Endothelial cell of umbilical vein (primary cell): ENCODE data around the gene C8B. TPM values are rescaled to one million over a fixed set of nuclear protein-coding genes. Genes with fewer than 3 reads are reported as not detected.

ENCODE experiments used
- BruUV-seq: library from RNA; stranded (reverse); fragments of 400-500 nt; replicated peaks from 2 replicates; lab custom pipeline; 2021; lab: Mats Ljungman, UMichigan
- CTCF ChIA-PET: fragments of 300-600, 350-600 bp; sonication (Branson Sonifier 250); formaldehyde crosslinking; loops from one replicate; lab custom pipeline; 2021; ENCODE audit warnings: antibody characterized with exemption, inconsistent platforms; lab: Charles Lee
- POLR2A ChIA-PET: fragments of 300-600, 350-600 bp; sonication (Branson Sonifier 250); formaldehyde crosslinking; loops from one replicate; lab custom pipeline; 2021; ENCODE audit warnings: antibody characterized with exemption, inconsistent platforms; lab: Charles Lee
- DNase-seq: peaks from one replicate; pipeline ENCODE4 v3.0.0-alpha.2; 2011; ENCODE audit warnings: low read depth, low spot score
- FAIRE-seq: peaks from 2 replicates; lab custom pipeline; 2011; peaks lifted over from hg19 to GRCh38; lab: Jason Lieb, UNC
- H2AFZ ChIP-seq: 2 replicates; pipeline ENCODE4 v1.6.0; 2012; ENCODE audit warnings: low read depth, low read length, control low read depth, inconsistent platforms
- H3K27ac ChIP-seq: 2 replicates; pipeline ENCODE4 v1.5.1; 2011; ENCODE audit warnings: low read depth, mild to moderate bottlenecking, control low read depth, low read length, moderate library complexity; ENCODE audit not compliant: insufficient read depth
- H3K27me3 ChIP-seq, 2 experiments: 2 replicates each; pipeline versions ENCODE4 v1.6.0 to v1.6.1; 2011; ENCODE audit warnings: low read length in 2 of 2, mixed read lengths in 1 of 2; ENCODE audit not compliant: control insufficient read depth in 2 of 2, insufficient read depth in 2 of 2
- H3K36me3 ChIP-seq, 2 experiments: 2 replicates in 1 of 2; 3 replicates in 1 of 2; pipeline ENCODE4 v1.5.1; 2011; ENCODE audit warnings: low read length in 2 of 2, mild to moderate bottlenecking in 1 of 2, moderate library complexity in 1 of 2; ENCODE audit not compliant: control insufficient read depth in 2 of 2, insufficient read depth in 2 of 2; ENCODE audit errors: extremely low read depth in 1 of 2
- H3K4me1 ChIP-seq: 3 replicates; pipeline ENCODE4 v1.5.1; 2011; ENCODE audit warnings: mild to moderate bottlenecking, low read length; ENCODE audit not compliant: control insufficient read depth, insufficient read depth; ENCODE audit errors: extremely low read depth
- H3K4me2 ChIP-seq: 2 replicates; pipeline ENCODE4 v1.6.1; 2011; ENCODE audit warnings: low read length, control low read depth, mixed read lengths; ENCODE audit not compliant: insufficient read depth
- H3K4me3 ChIP-seq, 3 experiments: fragments of 200-600 bp in 1 of 3; sonication (generic), shearing (Covaris generic) in 1 of 3; replicated peaks in 1 of 3; 2 replicates each; pipeline ENCODE4 v1.5.1; 2011 to 2016; ENCODE audit warnings: control low read depth in 3 of 3, low read length in 3 of 3, mild to moderate bottlenecking in 2 of 3, inconsistent platforms in 1 of 3, low read depth in 1 of 3, moderate library complexity in 1 of 3; ENCODE audit not compliant: insufficient read depth in 1 of 3
- H3K79me2 ChIP-seq: 2 replicates; pipeline ENCODE4 v1.6.0; 2012; ENCODE audit warnings: low read length, inconsistent platforms; ENCODE audit not compliant: control insufficient read depth, insufficient read depth
- H3K9ac ChIP-seq: replicated peaks from 2 replicates; pipeline ENCODE3; 2011; ENCODE audit warnings: low read length, control low read depth; ENCODE audit not compliant: insufficient read depth; ENCODE audit errors: extremely low read depth
- H3K9me1 ChIP-seq: replicated peaks from 3 replicates; pipeline ENCODE4 v1.6.0; 2011; ENCODE audit warnings: mild to moderate bottlenecking, low read length; ENCODE audit not compliant: control insufficient read depth, insufficient read depth; ENCODE audit errors: extremely low read depth
- H3K9me3 ChIP-seq: replicated peaks from 2 replicates; pipeline ENCODE4 v1.5.1; 2012; ENCODE audit warnings: low read length, inconsistent platforms; ENCODE audit not compliant: control insufficient read depth, insufficient read depth
- H4K20me1 ChIP-seq: replicated peaks from 2 replicates; pipeline ENCODE3; 2011; ENCODE audit warnings: mild to moderate bottlenecking, low read length; ENCODE audit not compliant: control insufficient read depth, insufficient read depth; ENCODE audit errors: extremely low read depth
- EZH2 ChIP-seq: IDR thresholded peaks from 2 replicates; pipeline ENCODE4 v1.6.1; 2012; ENCODE audit warnings: borderline replicate concordance, low read depth, mild to moderate bottlenecking, moderate library complexity, low read length, inconsistent platforms; ENCODE audit not compliant: severe bottlenecking
- FOS ChIP-seq: IDR thresholded peaks from 2 replicates; pipeline ENCODE4 v1.6.1; 2011; ENCODE audit warnings: mild to moderate bottlenecking, low read length, moderate library complexity, borderline replicate concordance; ENCODE audit not compliant: insufficient read depth
- GATA2 ChIP-seq: IDR thresholded peaks from 2 replicates; pipeline ENCODE4 v1.7.0; 2011; ENCODE audit warnings: low read depth, mild to moderate bottlenecking, moderate library complexity, mixed read lengths, low read length; ENCODE audit not compliant: insufficient read length, insufficient read depth
- JUN ChIP-seq: IDR thresholded peaks from 2 replicates; pipeline ENCODE4 v1.6.1; 2011; ENCODE audit warnings: borderline replicate concordance, low read depth; ENCODE audit not compliant: insufficient read length, insufficient read depth
- MYC ChIP-seq: IDR thresholded peaks from one replicate; pipeline ENCODE4 v1.6.1; 2011; ENCODE audit warnings: mild to moderate bottlenecking, low read depth, low read length
- POLR2A ChIP-seq: IDR thresholded peaks from 2 replicates; pipeline ENCODE4 v1.6.1; 2012; ENCODE audit warnings: low read depth, mild to moderate bottlenecking, control low read depth, low read length
- POLR2AphosphoS5 ChIP-seq: IDR thresholded peaks from 2 replicates; pipeline ENCODE4 v1.6.1; 2012; ENCODE audit warnings: low read depth, mild to moderate bottlenecking, control low read depth, low read length, moderate library complexity; ENCODE audit not compliant: insufficient read depth
- dilution Hi-C: fragments of 300-500 bp; cut with MboI; formaldehyde crosslinking; loops from one replicate; pipeline ENCODE4 v1.15.0; 2019; ENCODE audit warnings: low sequenced_read_pairs; ENCODE audit not compliant: extremely low pct_ligation_motif_present
- intact Hi-C: fragments of 100-400 bp; cut with micrococcal nuclease; formaldehyde crosslinking; loops from one replicate; pipeline ENCODE4 v1.10.0; 2022
- polyA plus RNA-seq, 4 experiments: library from polyadenylated mRNA; depleted of rRNA in 3 of 4; stranded (reverse) in 3 of 4; unstranded in 1 of 4; fragments of >200 nt; gene quantifications; 2 replicates each; pipeline versions ENCODE4 v1.2.1 to v1.2.3, GENCODE V29; 2011 to 2012; ENCODE audit warnings: missing spikeins in 1 of 4
- total RNA-seq: library from RNA; stranded (reverse); gene quantifications from 2 replicates; pipeline ENCODE4 v1.2.3, GENCODE V29; 2021
- TF ChIP-seq, protein P1 (sequence below), 2 donors: IDR thresholded peaks; 1 replicate in 1 of 2; 2 replicates in 1 of 2; pipeline ENCODE4 v1.5.1; 2011; ENCODE audit warnings: low read length in 2 of 2, mild to moderate bottlenecking in 2 of 2, moderate library complexity in 2 of 2, control low read depth in 1 of 2, inconsistent platforms in 1 of 2, low read depth in 1 of 2; ENCODE audit not compliant: insufficient read depth in 1 of 2; ENCODE audit errors: extremely low read depth in 1 of 2
- TF ChIP-seq, protein P2 (sequence below): IDR thresholded peaks from 2 replicates; pipeline ENCODE4 v1.6.1; 2011; ENCODE audit not compliant: insufficient read depth, insufficient read length

The C8B gene
- total and polyA plus RNA-seq, 2 donors (not counting 3 experiments of a cell fraction or from before 2014, with no cell fraction given) = not detected

DNA sequence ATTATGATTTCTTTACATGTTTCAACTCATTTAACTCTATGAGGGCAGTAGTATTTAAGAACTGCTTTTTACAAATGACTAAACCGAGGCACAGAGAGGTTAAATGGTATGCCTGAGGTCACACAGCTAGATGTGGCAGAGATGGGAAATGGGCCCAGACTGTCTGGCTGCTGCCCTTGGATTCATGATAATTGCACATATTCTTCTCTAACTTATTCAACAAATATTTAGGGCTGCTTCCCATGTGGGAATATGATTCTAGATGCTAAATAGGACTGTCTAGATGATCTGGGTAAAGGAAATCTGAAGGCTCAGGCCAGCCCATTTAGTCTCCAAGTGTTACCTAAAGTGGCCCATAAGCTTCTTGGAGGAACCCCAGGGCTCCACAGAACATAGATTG lies 85.0 kb downstream of the C8B start:
- Histone ChIP-seq H3K4me2 (no peak overlapping the region), H3K79me2 (no peaks in the 10 kb centered on the region), H4K20me1 (no peaks in the 10 kb centered on the region), H3K9me3 (no peaks in the 10 kb centered on the region), H3K9ac (no peak overlapping the region), H2AFZ (no peak overlapping the region), H3K9me1 (no peaks in the 10 kb centered on the region), H3K27me3 (no peaks in the 10 kb centered on the region), H3K27ac (no peak overlapping the region), H3K36me3 (no peaks in the 10 kb centered on the region), H3K4me1 (no peaks in the 10 kb centered on the region), H3K4me3 (no peak overlapping the region)
- TF ChIP-seq POLR2AphosphoS5 (no peak), JUN (no peak), FOS (no peak), GATA2 (no peak), POLR2A (no peak), EZH2 (no peak), MYC (no peak)
- TF ChIP-seq, protein P1, sequence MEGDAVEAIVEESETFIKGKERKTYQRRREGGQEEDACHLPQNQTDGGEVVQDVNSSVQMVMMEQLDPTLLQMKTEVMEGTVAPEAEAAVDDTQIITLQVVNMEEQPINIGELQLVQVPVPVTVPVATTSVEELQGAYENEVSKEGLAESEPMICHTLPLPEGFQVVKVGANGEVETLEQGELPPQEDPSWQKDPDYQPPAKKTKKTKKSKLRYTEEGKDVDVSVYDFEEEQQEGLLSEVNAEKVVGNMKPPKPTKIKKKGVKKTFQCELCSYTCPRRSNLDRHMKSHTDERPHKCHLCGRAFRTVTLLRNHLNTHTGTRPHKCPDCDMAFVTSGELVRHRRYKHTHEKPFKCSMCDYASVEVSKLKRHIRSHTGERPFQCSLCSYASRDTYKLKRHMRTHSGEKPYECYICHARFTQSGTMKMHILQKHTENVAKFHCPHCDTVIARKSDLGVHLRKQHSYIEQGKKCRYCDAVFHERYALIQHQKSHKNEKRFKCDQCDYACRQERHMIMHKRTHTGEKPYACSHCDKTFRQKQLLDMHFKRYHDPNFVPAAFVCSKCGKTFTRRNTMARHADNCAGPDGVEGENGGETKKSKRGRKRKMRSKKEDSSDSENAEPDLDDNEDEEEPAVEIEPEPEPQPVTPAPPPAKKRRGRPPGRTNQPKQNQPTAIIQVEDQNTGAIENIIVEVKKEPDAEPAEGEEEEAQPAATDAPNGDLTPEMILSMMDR (IDR thresholded peaks at IDR 0.05; ENCODE audit: extremely low read depth in 1 of 2, insufficient read depth in 1 of 2, low read depth in 1 of 2, low read length in 2 of 2) = no peak
- TF ChIP-seq, protein P2, sequence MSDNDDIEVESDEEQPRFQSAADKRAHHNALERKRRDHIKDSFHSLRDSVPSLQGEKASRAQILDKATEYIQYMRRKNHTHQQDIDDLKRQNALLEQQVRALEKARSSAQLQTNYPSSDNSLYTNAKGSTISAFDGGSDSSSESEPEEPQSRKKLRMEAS = no peak
- no peak for DNase-seq
- POLR2A ChIA-PET = no interaction called here
- CTCF ChIA-PET = no interaction called here
- no TSS peak for BruUV-seq
- dilution Hi-C loops = no loop called here
- FAIRE-seq = no peak
- intact Hi-C loops = no loop called here

Other genes starting within 250 kb of the C8B start
- gene FYB2, start 146.6 kb downstream of the C8B start, total RNA-seq = not detected in 2 replicates
- gene FYB2, start 146.6 kb downstream of the C8B start, polyA plus RNA-seq = not detected in 2 replicates
- gene C8A, start 111.2 kb downstream of the C8B start, total RNA-seq = not detected in 2 replicates
- gene C8A, start 111.2 kb downstream of the C8B start, polyA plus RNA-seq = not detected in 2 replicates